ENCODE measurements around the gene KLHL35. TPM values are rescaled to one million over a fixed set of nuclear protein-coding genes. Genes with fewer than 3 reads are reported as not detected.

Gene KLHL35, protein sequence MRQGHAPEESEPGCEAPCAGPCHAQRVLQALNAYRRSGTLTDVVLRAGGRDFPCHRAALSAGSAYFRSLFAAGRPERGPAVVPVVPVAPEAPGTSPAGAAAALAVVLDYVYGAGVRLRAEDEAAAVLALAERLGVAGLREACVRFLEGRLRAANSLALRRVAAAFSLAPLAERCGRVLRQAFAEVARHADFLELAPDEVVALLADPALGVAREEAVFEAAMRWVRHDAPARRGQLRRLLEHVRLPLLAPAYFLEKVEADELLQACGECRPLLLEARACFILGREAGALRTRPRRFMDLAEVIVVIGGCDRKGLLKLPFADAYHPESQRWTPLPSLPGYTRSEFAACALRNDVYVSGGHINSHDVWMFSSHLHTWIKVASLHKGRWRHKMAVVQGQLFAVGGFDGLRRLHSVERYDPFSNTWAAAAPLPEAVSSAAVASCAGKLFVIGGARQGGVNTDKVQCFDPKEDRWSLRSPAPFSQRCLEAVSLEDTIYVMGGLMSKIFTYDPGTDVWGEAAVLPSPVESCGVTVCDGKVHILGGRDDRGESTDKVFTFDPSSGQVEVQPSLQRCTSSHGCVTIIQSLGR
- total RNA-seq (ENCODE audit: insufficient read depth, low replicate concordance): 5.3 TPM

GRCh38 chr11:75432911-75433321, at the start of gene KLHL35:
Gene KLHL35, minus strand, starts transcription at chr11:75433203. Its CDS starts 2,574 bp downstream, at chr11:75430629.
- no peak for DNase-seq (ENCODE audit: low spot score)

DNA sequence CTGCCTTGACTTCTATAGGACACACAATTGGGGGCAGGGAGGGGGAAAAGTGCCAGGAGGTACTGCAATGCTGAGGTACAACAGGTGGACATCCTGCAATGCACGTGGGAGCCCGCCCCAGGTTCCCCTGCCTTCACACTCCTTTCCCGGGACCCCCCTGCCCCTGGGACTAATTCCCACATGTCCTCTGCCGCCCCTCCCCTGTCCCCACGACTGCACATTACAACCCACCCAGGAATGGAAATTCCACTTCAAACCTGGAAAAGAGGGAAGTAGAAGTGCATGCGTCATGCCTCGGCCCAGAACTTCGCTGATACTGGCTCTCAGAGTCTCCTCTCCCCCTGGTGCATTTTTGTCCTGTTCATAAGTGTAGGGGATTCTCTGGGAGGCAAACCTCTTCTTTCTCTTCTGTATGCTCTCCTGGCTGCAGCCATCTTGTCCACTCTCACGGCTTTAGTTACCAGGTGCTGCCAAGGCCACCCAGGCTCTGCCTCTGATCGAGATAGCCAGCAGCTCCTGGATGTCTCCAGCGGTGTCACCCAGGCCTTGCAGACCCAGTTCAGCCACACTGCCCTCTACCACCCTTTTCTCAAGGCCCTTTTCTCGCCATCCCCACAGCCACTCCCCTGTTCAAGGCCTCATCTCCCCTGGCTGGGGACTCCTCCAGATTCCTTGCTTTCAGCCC, 49.1 kb upstream of the KLHL35 start:
- DNase-seq (ENCODE audit: low spot score): no peak

DNA sequence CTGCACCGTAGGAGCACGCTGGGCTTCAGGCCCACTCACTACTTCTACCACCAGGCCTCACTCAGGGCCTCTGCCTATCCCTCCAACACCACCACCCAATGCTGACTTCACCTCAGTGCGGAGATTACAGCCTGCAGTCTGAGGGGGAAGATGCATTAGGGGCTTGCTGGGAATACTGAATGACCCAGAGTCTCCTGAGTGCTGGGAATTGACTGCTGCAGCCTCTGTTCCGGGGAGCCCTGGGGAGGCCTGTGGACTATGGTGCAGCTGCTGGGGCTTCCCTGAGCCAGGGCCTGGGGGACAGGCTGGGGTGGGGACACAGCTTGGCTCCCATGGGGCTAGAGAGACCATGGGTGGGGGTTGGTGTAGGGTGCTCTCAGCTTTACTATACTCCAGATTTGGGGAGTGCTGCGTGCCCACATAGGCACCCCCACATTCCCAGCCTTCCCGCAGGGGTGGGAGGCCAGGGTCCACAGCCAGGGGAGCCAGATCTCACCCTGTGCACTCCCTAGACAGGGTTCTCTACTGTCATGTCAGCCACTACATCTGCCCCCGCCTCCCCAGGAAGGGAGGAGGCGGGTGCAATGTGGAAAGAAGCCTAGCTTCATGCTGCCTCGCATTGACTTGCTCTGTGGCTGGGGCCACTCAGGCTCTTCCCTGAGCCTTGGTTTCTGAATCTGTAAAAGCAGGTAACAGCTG, 48.4 kb upstream of the KLHL35 start:
- DNase-seq (ENCODE audit: low spot score): no peak

DNA sequence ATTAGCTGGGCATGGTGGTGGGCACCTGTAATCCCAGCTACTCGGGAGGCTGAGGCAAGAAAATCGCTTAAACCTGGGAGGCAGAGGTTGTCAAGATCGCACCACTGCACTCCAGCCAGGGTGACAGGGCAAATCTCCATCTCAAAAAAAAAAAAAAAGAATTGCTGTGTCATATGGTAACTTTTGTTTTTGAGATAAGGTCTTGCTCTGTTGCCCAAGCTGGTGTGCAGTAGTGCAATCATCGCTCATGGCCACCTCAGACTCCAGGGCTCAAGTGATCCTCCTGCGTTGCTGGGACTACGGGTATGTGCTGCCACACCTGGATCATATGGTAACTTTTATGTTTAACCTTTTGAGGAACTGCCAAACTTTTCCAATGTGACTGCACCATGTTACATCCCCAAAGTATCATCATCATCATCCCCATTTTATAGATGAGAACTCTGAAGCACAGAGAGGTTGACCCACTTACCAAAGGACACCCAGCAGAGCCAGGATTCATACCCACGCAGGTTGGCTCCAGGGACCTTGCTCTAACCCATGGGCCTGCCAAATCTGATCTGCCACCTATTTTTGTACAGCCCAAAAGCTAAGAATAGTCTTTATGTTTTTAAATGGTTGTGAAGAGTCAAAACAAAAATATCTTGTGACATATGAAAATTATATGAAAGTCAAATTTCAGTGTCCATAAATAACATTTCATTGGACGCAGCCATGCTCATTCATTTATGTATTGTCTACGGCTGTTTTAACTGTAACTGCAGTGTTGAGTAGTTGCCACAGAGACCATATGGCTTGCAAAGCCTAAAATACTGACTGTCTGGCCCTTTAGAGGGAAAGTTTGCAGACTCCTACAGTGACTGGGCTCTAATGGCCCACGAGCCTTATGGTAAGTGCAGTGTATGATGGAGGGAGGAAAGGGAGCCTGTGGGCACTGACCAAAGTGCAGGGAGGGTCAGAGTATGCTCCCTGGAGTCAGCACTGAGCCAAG, 47.5 kb upstream of the KLHL35 start:
- DNase-seq (ENCODE audit: low spot score): no peak

GRCh38 chr11:75479597-75480145, 46.7 kb upstream of the KLHL35 start:
- no peak for DNase-seq (ENCODE audit: low spot score)

DNA sequence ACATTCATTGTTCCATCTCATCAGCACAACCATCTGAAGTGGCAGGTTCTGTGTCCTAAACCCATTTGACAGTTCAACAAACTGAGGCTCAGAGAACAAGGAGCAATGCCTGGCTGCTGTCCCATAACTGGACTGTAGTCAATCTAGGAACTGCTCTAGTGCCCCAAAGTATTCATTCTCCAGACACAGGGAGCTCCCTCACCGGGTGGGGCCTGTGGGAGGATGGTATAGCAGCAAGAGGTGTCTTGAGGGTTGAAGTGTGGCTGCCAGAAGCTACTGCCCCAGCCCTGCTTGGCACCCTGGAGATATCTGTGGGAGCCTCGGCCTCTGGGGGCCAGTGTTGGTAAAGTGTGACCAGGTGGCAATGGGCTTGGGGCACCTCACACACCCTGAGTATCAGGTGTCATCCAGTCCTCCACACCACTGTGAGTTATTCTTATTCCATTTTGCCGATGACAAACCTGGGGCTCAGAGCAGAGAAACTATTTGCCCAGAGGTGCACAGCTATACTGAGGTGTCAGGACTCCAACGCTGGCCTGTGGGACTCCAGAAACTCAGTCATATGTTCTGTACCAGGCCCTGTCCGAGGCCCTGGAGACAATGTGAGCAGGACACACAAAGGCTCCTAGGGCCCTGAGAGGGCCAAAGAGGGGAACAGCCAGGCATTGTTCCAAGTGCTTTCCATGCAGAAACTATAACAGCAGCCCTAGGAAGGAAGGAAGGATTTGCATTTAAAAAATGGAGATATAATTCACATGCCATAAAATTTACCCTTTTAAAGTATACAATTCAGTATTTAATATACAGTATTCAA, 46.0 kb upstream of the KLHL35 start:
- no peak for DNase-seq (ENCODE audit: low spot score)

DNA sequence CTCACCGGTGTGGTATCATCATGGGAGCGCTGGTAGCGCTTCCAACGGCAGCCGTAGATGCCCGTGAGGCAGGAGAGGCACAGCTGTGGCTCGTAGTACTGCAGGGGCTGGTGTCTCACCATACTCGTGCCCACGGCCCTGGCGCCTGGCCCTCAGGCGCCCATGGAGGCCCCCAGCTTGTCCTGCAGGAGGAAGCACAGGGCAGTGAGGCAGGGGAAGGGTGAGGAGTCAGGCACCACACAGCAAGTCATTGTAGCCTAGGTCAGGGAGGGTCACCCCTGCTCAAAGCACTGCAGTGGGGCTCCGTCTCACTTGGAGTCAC, 44.6 kb upstream of the KLHL35 start:
- no peak for DNase-seq (ENCODE audit: low spot score)

- DNase-seq (ENCODE audit: low spot score): no peak
These were observed 44.0 kb upstream of the KLHL35 start for GRCh38 chr11:75476739-75477613.

- no peak for DNase-seq (ENCODE audit: low spot score)
These were observed 43.0 kb upstream of the KLHL35 start for GRCh38 chr11:75475767-75476650.

- peak; percentile 66 for DNase-seq (ENCODE audit: low spot score)
These were observed 42.1 kb upstream of the KLHL35 start for GRCh38 chr11:75474878-75475766.

GRCh38 chr11:75474240-75474639, 41.2 kb upstream of the KLHL35 start:
- DNase-seq (ENCODE audit: low spot score): no peak

- DNase-seq (ENCODE audit: low spot score): no peak
These were observed 40.7 kb upstream of the KLHL35 start for GRCh38 chr11:75473684-75474083.

- DNase-seq (ENCODE audit: low spot score): no peak
These were observed 39.2 kb upstream of the KLHL35 start for GRCh38 chr11:75472081-75472732.

GRCh38 chr11:75471176-75471973, 38.4 kb upstream of the KLHL35 start:
- peak; percentile 65 for DNase-seq (ENCODE audit: low spot score)

DNA sequence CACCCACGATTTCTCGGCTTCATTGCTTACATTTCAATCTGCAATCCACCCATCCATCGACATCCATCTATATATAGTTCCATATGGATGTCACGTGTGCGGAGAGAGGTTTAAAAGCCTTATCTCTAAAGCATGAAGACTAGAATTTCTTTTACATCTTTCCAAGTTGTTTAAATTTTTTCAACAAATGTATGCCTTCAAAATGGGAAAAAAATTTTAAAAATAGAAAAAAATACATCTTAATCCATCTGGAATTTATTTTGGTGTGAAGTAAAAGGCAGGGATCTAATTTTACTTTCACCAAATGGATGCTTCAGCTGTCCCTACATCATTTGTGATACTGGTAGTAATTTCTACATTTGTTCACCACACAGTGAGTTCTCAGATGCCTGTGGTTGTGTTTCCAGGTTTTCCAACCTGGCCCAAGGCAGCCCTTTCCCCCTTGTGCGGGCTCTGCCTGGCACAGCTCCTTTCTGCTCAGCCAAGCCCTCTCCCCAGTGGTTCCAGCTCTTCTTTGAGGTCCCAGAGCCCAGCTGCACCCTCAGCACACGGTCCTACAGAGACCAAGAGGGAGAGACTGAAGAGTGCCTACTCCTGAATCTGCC, 37.6 kb upstream of the KLHL35 start:
- peak; percentile 43 for DNase-seq (ENCODE audit: low spot score)
